HG03378 (cell line): Measurements from ENCODE around the gene MAPKAP1.

Source experiments
- ATAC-seq: cut with Tn5 transposase; IDR thresholded peaks from one replicate; pipeline ENCODE4 v1.9.1; 2021; ENCODE audit warnings: mild to moderate bottlenecking, moderate library complexity; ENCODE audit not compliant: unreplicated experiment

The MAPKAP1 gene

DNA sequence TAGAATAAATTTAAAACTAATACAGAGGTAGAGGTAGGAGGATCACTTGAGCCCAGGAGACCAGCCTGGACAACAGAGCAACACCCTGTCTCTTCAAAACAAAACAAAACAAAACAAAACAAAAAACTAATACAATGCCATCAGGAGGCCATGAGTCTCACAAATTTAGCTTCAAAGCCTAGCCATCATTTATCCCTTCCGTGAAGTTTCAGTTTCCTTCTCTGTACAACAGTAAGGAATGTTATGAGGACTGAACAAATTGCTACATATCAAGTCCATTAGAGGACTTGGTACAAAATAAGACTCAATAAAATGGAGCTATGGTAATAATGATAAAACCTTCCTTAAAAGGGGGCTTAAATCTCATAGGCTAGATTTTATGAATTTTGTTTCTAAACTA, 60.8 kb downstream of the MAPKAP1 start:
- ATAC-seq = no peak

DNA sequence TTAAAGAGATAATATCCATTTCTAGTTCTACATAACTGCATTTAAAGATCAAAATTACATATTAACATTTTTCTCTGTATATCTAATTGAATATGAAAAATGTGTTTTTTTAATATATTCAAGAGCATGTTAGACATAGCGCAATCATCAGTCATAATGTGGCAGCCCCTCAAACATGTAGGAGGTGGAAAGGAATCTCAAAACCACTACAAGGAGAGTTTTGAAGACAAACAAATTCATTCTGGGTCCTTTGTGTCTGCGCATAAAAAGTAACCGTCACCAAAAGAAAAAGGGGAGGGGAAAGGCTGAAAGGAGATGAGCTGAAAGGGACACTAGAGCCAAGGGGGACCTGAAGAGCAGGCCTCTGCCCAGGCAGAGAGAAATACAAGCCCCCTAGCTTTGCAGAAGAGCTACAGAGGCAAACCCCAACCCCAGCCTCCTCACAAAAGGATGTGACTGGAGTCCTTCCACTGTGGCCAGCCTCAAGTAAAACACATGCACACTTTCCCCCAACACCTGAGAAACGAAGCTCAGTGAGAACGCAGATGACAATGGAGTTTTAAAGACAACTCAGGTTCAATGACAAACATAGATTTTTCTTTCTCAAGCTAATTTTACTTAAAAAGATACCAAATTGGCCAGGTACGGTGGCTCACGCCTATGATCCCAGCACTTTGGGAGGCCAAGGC, 62.0 kb downstream of the MAPKAP1 start:
- no peak for ATAC-seq

DNA sequence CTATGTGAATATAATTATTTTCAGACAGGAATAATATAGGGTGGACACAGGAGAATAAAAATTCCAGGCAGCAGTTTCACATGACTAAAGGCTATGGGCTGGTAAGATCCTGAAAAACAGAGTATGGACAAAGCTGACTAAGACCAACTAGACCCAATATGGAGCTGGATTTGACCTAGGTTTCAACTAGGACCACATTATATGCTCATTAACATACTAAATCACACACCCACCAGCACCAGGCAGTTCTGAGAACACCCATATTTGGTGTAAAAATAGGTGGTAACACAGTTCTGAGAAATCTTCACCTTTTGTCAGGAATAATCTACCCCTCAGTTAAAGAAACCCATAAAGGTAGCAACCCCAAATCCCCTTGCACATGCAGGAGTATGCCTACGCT, 64.7 kb downstream of the MAPKAP1 start:
- no peak for ATAC-seq

DNA sequence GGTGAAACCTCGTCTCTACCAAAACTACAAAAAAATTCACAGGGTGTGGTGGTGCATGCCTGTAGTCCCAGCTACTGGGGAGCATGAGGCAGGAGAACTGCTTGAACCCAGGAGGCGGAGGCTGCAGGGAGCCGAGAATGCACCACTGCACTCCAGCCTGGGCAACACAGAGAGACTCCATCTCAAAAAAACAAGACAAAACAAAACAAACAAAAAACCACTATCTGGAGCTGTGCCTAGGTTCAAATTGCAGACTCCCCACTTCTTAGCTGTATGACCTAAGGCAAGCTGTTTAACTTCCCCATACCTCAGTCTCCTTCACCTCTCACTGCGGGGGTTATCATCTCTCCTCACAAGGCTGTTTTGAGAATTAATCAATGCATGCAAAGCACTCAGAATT, 68.0 kb downstream of the MAPKAP1 start:
- no peak for ATAC-seq

DNA sequence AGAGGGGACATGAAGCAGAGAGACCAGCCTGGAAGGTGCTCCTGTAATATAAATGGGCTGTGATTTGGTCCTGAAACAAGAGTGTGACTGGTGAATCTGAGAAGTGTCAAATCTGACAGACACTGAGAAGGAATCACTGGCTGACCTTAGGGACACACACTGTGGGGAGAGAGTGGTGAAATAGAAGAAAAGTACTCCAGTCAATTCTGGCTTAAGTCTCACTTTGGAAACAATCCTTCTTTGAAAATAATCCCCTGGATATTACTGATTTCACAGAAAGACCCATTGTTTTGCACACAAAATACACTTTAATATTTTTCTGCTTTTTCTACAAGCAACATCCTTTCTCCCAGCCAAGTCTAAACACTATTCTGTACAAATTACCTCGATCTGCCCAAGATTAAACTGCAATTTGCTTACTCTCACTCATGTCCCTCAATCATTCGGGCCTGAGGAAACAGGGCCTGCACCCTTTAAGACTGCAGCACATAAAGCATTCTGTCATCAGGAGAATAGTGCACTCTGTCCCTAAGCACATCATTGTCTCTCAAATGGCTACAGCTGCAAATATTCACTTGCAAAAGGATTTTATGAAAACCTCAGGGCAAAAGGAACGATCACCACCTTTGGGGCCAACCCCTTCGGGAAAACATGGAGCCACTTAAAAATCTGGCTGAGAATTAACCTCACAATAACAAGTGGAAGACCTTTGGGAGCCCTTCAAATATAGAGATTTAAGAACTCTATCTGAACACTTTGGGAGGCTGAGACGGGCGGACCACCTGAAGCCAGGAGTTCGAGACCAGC, 68.6 kb downstream of the MAPKAP1 start:
- ATAC-seq = no peak

DNA sequence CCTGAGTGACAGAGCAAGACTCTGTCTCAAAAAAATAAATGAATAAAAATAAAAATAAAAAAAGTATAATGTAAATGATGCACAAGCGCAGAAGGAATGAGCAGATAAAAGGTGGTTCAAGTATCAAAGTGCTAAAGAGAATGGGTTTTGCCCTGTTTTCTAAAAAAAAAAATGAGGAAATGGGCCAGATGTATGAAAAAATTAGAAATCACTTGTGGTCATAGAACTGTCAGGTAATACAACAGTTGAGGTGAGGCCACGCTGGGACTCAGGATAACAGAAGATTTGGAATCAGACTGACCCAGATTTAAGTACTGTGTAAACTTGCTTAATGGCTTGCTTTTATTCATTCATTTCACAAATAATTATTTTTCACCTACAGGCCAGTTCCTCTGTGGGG, 69.8 kb downstream of the MAPKAP1 start:
- no peak for ATAC-seq

DNA sequence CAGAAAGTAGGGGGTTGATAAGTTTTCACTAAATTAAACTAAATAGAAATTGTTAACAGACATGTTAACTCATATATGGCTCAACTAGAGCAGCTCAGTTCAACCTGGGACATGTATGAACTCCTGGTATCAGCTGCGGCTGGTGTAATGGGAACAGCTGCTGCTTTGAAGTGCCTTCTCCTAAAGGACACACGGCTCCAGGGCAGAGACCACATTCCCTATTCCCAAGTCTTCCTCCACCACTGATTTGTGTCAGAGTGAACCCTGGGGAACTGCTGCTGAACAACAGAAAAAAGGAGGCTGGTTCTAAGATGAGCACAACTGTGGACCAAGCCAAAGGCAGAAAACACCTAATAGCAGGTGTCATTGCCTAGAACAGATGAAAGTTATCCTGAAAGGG, 71.1 kb downstream of the MAPKAP1 start:
- ATAC-seq = no peak

DNA sequence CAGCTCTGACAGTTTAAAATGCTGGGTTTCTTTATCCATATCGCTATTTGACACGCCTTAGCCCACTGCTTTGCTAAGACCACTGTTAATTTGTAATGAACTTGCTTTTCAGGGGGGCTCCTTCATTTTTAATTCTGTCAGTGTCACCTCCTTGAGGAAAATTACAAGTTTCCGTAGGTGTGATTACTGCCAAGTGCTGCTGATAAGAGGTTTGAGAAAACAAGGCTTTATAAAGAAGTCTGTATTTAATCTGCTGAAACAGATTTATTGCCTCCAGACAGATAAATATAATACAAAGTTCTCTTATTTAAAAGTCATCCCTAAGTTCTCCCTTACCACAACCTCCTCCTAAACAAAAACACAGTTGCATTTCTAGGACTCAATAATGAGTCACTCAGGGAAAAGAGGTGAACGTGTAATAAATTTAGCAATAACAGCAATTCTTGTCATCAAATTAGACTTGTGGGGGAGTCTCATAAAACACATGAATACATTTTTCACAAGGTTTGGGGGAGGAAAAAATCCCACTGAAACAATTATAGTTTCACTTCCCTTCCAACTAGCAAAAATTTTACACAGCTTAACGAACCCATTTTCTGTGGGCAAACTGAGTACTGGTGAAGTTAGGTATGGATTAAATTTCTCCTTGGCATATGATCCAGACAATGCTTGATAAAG, 72.8 kb downstream of the MAPKAP1 start:
- ATAC-seq = no peak

DNA sequence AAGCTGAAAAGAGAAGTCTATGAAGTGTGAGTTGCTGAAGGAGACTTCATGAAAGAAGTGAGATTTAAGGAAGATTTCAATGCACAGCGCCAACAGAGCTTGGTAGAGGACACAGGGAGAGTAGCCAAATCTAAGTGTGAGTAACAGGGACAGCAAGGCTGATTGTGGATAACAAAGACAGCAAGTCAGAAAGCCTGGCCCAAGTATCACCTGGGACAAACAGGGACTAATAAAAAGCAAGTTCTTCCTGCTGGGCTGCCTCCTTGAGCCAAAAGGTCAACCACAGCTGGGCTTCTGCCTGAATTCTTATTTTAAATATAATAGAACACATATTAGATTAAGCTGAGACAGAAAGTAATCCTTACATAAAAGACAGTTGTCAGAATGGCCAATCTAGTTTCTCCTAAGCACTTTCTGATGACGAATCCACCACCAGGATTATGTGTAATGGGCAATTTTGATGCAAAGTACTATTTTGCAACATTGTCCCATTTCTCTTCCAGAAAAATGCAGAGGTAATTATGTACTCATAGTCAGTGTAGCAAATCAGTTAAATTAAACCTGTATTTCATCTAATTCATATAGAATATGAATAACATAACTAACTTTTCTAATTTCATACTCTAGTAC, 73.8 kb downstream of the MAPKAP1 start:
- no peak for ATAC-seq

DNA sequence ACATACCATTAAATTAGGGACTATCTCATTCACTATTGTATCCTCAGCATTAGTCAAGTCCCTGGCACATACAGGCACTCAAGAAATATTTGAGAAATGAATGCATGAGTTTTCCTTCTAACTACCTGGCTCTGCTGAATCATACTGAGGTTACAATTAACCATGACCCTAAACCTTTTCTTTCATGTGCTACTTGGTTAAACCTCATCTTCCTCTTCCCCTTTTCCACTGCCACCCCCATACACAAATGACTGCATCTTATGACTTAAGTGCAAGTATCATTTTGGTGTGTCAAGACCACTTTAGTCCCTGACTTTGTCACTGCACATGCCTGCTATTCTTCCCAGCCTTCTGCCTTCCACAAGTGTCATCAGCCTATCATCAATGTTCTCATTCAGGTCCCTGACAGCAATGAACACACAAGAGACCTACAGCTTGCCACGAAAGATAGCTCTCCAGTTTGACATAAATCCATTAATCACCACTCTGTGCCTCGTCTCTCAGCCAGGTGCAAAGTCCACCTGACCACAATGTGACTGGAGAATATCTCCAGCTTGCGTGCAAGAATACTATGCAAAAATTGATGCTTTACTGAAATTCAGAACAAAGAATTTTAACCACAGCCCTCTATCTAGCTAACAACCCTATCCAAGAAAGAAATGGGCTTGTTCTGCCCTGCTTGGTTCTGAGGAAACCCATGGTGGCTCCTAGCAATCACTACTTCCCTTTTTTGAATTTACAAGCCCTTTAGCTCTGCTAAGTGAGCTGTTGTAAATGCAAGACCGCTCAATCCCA, 74.5 kb downstream of the MAPKAP1 start:
- peak; percentile 58 for ATAC-seq

DNA sequence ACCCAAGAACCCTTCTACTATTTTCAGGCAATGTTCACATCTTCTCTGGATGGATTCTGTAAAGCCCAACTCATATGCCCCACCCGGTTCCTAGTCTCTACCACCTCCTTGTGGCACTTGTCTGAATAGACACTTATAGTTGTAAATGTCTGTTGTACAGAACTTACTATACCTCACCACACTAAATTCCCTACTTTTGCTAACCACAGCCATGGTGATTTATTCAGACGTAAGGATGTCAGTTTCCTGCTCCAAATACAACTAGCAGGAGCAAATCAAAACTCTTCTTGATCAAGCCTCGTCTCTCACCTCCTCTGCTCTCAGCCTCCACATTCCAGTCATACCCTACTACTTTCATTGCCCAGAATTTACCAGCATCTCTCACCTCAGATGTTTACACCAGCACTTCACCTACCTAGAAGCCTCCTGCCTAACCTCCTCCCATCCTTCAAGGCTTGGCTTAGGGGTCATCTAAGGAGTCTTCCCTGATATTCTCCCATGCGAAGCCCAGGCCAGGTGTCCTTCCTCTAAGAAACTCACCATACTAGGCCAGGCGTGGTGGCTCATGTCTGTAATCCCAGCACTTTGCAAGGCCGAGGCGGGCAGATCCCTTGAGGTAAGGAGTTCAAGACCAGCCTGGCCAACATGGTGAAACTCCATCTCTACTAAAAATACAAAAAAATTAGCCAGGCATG, 75.5 kb downstream of the MAPKAP1 start:
- ATAC-seq = no peak

DNA sequence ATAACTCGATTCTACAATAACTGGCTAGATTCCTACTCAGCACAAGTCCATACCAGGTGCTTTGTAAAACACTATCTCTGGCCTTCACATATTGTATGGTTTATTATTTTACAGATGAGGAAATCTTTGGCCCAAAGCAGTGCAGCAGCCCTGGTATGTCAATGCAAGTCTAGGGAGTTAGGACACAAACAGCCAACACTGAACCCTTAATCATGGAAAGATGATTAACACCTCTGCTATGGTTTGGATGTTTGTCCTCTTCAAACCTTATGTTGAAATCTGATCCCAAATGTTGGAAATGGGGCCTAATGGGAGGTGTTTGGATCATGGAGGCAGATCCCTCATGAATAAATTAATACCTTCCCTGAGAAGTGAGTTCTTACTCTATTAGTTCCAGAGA, 76.6 kb downstream of the MAPKAP1 start:
- no peak for ATAC-seq

DNA sequence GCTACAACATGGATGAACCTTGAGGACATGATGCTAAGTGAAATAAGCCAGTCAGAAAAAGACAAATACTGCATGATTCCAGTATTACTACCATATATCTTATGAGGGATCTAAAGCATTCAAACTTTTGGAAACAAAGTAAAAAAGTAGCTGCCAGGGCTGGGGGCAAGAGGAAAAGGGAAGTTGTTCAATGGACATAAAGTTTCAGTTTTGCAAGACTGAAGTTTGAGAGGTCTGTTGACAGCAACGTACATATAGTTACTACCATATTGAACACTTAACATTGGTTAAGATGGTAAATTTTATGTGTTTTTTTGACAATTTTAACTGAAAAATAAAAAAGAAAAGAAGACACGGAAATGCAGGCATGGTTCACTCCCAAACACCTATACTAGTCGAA, 77.6 kb downstream of the MAPKAP1 start:
- ATAC-seq = no peak

DNA sequence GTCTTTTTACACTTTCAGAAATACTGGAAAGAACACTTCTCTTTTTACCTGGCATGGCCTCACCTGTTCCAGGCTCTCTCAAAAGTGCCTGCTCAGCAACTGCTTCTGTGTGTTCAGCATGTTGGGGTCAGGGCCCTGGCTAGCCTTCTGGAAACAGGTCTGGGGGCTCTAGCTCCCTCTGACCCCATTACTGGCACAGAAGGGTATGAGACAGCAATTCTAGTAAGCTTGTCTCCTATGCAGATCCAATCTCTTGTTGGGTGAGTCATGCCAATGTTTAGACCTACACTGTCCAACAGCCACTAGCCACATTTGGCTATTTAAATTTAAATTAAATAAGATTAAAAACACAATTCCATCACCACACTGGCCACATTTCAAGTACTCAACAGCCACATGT, 80.8 kb downstream of the MAPKAP1 start:
- ATAC-seq = no peak

DNA sequence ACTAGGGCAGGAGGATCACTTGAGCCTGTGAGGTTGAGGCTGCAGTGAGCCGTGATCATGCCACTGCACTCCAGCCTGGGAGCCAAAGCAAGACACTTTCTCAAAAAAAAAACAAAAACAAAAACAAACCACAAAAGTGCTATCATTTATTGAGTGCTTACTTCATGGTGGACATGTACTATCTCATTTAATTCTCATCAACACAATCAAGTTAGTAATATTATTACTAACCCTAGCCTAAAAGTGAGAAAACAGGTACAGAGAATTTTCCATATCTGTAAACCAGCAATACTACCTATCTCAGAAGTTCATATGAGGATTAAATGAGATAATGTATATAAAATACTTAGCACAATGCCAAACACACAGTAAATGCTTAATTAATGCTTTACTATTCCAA, 85.8 kb downstream of the MAPKAP1 start:
- ATAC-seq = no peak

DNA sequence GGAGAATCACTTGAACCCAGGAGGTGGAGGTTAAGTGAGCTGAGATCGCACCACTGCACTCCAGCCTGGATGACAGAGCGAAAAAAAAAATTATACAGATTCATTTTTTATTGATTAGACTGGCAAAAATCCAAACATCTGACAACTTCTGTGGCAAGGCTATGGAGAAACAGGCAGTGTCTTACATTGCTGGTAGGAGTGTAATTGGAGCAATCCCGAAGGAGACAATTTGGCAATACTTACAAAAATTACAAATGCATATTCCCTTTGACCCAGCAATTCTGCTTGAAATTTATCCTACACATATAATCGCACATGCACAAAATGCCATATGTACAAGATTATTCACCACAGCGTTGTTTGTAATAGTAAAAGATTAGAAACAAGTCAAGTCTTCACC, 86.8 kb downstream of the MAPKAP1 start:
- ATAC-seq = no peak

DNA sequence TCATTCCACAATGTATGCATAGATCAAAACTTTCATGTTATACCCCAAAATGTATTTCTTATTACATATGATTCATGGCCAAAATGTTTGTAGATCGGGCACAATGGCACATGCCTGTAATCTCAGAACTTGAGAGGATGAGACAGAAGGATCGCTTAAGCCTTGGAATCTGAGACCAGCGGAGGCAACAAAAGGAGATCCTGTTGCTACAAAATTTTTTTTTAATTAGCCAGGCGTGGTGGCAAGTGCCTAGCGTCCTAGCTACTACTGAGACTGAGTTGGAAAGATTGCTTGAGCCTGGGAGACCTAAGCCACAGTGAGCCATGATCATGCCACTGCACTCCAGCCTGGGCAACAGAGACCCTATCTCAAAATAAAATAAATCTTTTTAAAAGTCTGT, 89.9 kb downstream of the MAPKAP1 start:
- ATAC-seq = no peak

DNA sequence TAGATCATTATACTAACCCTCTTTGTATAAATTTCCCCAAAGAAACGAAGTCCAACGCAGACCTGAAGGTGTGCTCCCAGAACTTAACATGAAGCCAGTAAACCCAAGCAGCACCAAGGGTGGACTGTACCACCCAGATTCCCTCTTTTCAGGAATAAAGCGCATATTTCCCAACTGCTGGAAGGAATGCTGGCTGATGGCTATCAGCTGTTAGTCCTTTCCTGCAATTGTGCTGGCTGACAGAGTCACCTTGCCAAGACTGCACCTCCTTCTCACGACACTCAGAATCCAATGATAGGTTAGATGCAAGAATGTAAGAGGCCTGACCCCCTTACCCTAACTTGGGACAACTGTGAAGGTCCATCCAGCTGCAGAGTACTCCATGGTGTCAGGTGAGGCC, 93.9 kb downstream of the MAPKAP1 start:
- no peak for ATAC-seq

DNA sequence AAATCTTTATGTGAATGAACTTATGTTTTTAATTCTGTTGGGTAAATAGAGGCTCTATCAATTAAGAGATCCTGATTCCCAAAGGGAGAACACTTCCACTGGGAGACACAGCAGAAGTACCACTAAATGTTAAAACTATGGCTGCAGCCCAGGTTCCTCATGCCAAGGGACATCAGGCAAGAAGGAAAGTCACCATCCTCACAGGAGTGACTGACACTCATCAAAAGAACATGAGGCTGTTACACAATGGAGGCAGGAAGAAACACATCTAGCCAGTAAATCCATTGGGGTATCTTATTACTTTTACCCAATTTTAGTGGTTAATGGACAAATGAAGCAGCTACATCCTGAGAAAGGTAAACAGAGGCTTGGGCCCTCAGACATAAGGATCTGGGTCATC, 94.4 kb downstream of the MAPKAP1 start:
- no peak for ATAC-seq

DNA sequence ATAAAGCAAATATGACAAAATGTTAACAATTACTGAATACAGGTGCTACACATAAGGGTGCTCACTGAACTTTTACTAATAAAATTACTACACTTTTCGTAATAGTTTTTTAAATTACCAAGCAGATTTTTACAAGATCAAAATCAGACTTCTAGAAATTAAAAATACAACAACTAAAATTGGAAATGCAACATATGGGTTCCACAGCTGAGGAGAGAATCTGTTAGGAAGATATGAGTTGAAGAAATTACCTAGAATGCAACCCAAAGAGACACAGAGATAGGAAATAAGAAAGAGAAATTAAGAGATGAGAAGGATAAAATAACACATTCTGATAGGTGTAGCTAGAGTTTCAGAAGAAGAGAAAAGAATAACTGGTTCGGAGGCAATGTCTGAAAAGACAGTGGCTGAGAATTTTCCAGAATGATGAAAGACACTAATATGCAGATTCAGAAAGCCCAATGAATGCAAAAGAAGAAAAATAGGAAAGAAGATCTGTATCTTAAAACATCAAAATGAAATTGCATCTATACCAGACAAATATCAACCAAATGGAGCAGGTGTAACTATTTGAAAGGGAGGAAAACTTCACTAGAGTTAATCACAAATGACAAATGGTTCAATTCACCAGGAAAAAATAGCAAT, 95.8 kb downstream of the MAPKAP1 start:
- ATAC-seq = no peak
